Caco-2 (cell line): ENCODE results near the gene C12orf54. TPM values are rescaled to one million over a fixed set of nuclear protein-coding genes. Genes with fewer than 3 reads are reported as not detected.
"Not testable (repeated sequence)": the region's sequence is repeated elsewhere in the genome, so short reads cannot be mapped to it uniquely, and the experiment has no call there.

Source experiments
- BruUV-seq: library from RNA; stranded (reverse); fragments of 400-500 nt; replicated peaks from 2 replicates; lab custom pipeline; 2021; lab: Mats Ljungman, UMichigan
- CTCF ChIA-PET: fragments of 300-600 bp; sonication (Branson Sonifier 250); formaldehyde crosslinking; loops from one replicate; lab custom pipeline; 2022; ENCODE audit warnings: antibody characterized with exemption; lab: Charles Lee
- POLR2A ChIA-PET: fragments of 300-600 bp; sonication (Branson Sonifier 250); formaldehyde crosslinking; loops from one replicate; lab custom pipeline; 2022; ENCODE audit warnings: antibody characterized with exemption; lab: Charles Lee
- DNase-seq, 2 experiments: peaks; one replicate each; pipeline versions ENCODE4 v3.0.0 to v3.0.0-alpha.2; 2020 to 2022
- H3K27me3 ChIP-seq: replicated peaks from 2 replicates; pipeline ENCODE4 v1.6.0; 2011; ENCODE audit warnings: low read length; ENCODE audit not compliant: control insufficient read depth, insufficient read depth
- H3K36me3 ChIP-seq: 2 replicates; pipeline ENCODE4 v1.5.1; 2011; ENCODE audit warnings: low read length; ENCODE audit not compliant: control insufficient read depth, insufficient read depth
- H3K4me1 ChIP-seq: fragments of 250-450 bp; sonication (Bioruptor Pico); 2 replicates; pipeline ENCODE4 v1.5.1; 2020; ENCODE audit warnings: mild to moderate bottlenecking
- H3K4me3 ChIP-seq: 2 replicates; pipeline ENCODE4 v1.5.1; 2011; ENCODE audit warnings: low read depth, mild to moderate bottlenecking, control low read depth, low read length
- H3K9me3 ChIP-seq: fragments of 250-450 bp; sonication (Bioruptor Pico); 2 replicates; pipeline ENCODE4 v1.5.1; 2020; ENCODE audit warnings: mild to moderate bottlenecking, moderate library complexity
- H3K27ac Mint-ChIP-seq: one replicate; pipeline ENCODE4 v1.8.0; 2022; ENCODE audit warnings: mixed read lengths; ENCODE audit not compliant: unreplicated experiment
- H3K27me3 Mint-ChIP-seq: one replicate; pipeline ENCODE4 v1.8.0; 2022; ENCODE audit warnings: mixed read lengths; ENCODE audit not compliant: insufficient read depth, unreplicated experiment
- H3K36me3 Mint-ChIP-seq: one replicate; pipeline ENCODE4 v1.8.0; 2022; ENCODE audit warnings: mild to moderate bottlenecking, mixed read lengths; ENCODE audit not compliant: insufficient read depth, unreplicated experiment
- H3K4me1 Mint-ChIP-seq: one replicate; pipeline ENCODE4 v1.8.0; 2022; ENCODE audit warnings: low read depth, mixed read lengths; ENCODE audit not compliant: unreplicated experiment
- H3K4me3 Mint-ChIP-seq: one replicate; pipeline ENCODE4 v1.8.0; 2022; ENCODE audit warnings: mild to moderate bottlenecking, moderate library complexity, mixed read lengths; ENCODE audit not compliant: unreplicated experiment
- H3K9me3 Mint-ChIP-seq: one replicate; pipeline ENCODE4 v1.8.0; 2022; ENCODE audit warnings: mixed read lengths; ENCODE audit not compliant: unreplicated experiment
- CTCF ChIP-seq, 2 experiments: fragments of 200-600 bp in 1 of 2; IDR thresholded peaks; 1 replicate in 1 of 2; 2 replicates in 1 of 2; pipeline versions ENCODE4 v1.5.1 to v1.8.0; 2011 to 2022; ENCODE audit warnings: antibody characterized with exemption in 1 of 2, control low read depth in 1 of 2, inconsistent platforms in 1 of 2, low read depth in 1 of 2, low read length in 1 of 2, mild to moderate bottlenecking in 1 of 2, moderate library complexity in 1 of 2; ENCODE audit not compliant: insufficient read depth in 1 of 2, severe bottlenecking in 1 of 2, unreplicated experiment in 1 of 2
- intact Hi-C: fragments of 100-400 bp; cut with micrococcal nuclease; formaldehyde crosslinking; loops from one replicate; pipeline ENCODE4 v1.10.0; 2022; ENCODE audit not compliant: unreplicated experiment
- total RNA-seq: library from RNA; stranded (reverse); gene quantifications from 2 replicates; pipeline ENCODE4 v1.2.3, GENCODE V29; 2022

The C12orf54 gene
- total RNA-seq, 1 experiment from 2014 or later = not detected

GRCh38 chr12:48454667-48455066 is 27.6 kb upstream of the C12orf54 start:
- Mint-ChIP-seq H3K27me3 (no peaks in the 10 kb centered on the region), H3K36me3 (no peaks in the 10 kb centered on the region), H3K9me3 (peaks cover 10% of the 10 kb centered on the region), H3K4me3 (no peak overlapping the region), H3K4me1 (no peaks in the 10 kb centered on the region), H3K27ac (no peak overlapping the region)
- no TSS peak for BruUV-seq
- no peak overlapping the region for H3K4me3 ChIP-seq
- ChIA-PET POLR2A (no interaction called here), CTCF (interaction anchor here (0.5 to 1.2 kb wide), 5 partner anchors 42 to 255 kb away, joined by 3 to 8 read pairs (median 3); no protein-coding TSS in a partner anchor)
- peaks cover 3% of the 10 kb centered on the region; the same call in 1 of the 2 replicates for H3K4me1 ChIP-seq
- no peaks in the 10 kb centered on the region for H3K36me3 ChIP-seq
- TF ChIP-seq CTCF (IDR thresholded peaks at IDR 0.05; ENCODE audit: insufficient read depth in 1 of 2, low read depth in 1 of 2, low read length in 1 of 2, severe bottlenecking in 1 of 2, unreplicated experiment in 1 of 2) = peak; percentile 67
- intact Hi-C loops = loop anchor here (1.0 to 10.0 kb wide), 4 partner anchors 163 to 271 kb away; partner anchors contain the start of gene CCDC184
- no peaks in the 10 kb centered on the region for H3K9me3 ChIP-seq
- H3K27me3 ChIP-seq = no peaks in the 10 kb centered on the region
- DNase-seq = peak in 1 of 2 experiments; percentile 45

- H3K9me3 Mint-ChIP-seq = peaks cover 6% of the 10 kb centered on the region
- BruUV-seq = no TSS peak
Measured at GRCh38 chr12:48455116-48455515, 27.2 kb upstream of the C12orf54 start.

GRCh38 chr12:48459259-48459658 is 23.0 kb upstream of the C12orf54 start:
- Mint-ChIP-seq H3K9me3 (no peaks in the 10 kb centered on the region), H3K36me3 (no peaks in the 10 kb centered on the region), H3K27ac (no peak overlapping the region), H3K27me3 (peaks cover 8% of the 10 kb centered on the region), H3K4me3 (no peak overlapping the region), H3K4me1 (no peaks in the 10 kb centered on the region)
- no peak for TF ChIP-seq CTCF (IDR thresholded peaks at IDR 0.05; ENCODE audit: insufficient read depth in 1 of 2, low read depth in 1 of 2, low read length in 1 of 2, severe bottlenecking in 1 of 2, unreplicated experiment in 1 of 2)
- intact Hi-C loops = loop anchor here (5.0 to 10.0 kb wide), 3 partner anchors 158 to 204 kb away; no protein-coding TSS in a partner anchor
- DNase-seq = no peak
- Histone ChIP-seq H3K9me3 (no peaks in the 10 kb centered on the region), H3K36me3 (no peaks in the 10 kb centered on the region), H3K4me3 (no peak overlapping the region), H3K27me3 (no peaks in the 10 kb centered on the region), H3K4me1 (peaks cover 9% of the 10 kb centered on the region; the same call in 1 of the 2 replicates)
- POLR2A ChIA-PET = no interaction called here
- CTCF ChIA-PET = interaction anchor here (0.9 kb wide), 1 partner anchor 159 kb away, joined by 4 read pairs; no protein-coding TSS in a partner anchor
- BruUV-seq = no TSS peak

More at GRCh38 chr12:48455116-48455515, 27.2 kb upstream of the C12orf54 start:
- Histone ChIP-seq H3K4me1 (peaks cover 7% of the 10 kb centered on the region; the same call in 1 of the 2 replicates), H3K9me3 (no peaks in the 10 kb centered on the region), H3K4me3 (no peak overlapping the region), H3K27me3 (no peaks in the 10 kb centered on the region), H3K36me3 (no peaks in the 10 kb centered on the region)
- ChIA-PET CTCF (interaction anchor here (0.5 to 1.2 kb wide), 2 partner anchors 42 to 169 kb away, joined by 3 to 8 read pairs; no protein-coding TSS in a partner anchor), POLR2A (no interaction called here)
- no peaks in the 10 kb centered on the region for H3K36me3 Mint-ChIP-seq
- intact Hi-C loops = loop anchor here (5.0 to 10.0 kb wide), 3 partner anchors 162 to 200 kb away; no protein-coding TSS in a partner anchor
- H3K4me3 Mint-ChIP-seq = no peak overlapping the region
- no peaks in the 10 kb centered on the region for H3K27me3 Mint-ChIP-seq
- no peak for DNase-seq
- no peak overlapping the region for H3K27ac Mint-ChIP-seq
- no peaks in the 10 kb centered on the region for H3K4me1 Mint-ChIP-seq
- TF ChIP-seq CTCF (IDR thresholded peaks at IDR 0.05; ENCODE audit: insufficient read depth in 1 of 2, low read depth in 1 of 2, low read length in 1 of 2, severe bottlenecking in 1 of 2, unreplicated experiment in 1 of 2) = no peak

- H3K36me3 ChIP-seq, H3K27me3 Mint-ChIP-seq, H3K36me3 Mint-ChIP-seq, H3K4me3 Mint-ChIP-seq, H3K4me1 ChIP-seq, H3K27me3 ChIP-seq, intact Hi-C loops, DNase-seq, BruUV-seq, CTCF ChIA-PET, H3K27ac Mint-ChIP-seq, POLR2A ChIA-PET, H3K4me3 ChIP-seq, H3K4me1 Mint-ChIP-seq: not testable (repeated sequence)
- peaks cover 26% of the 10 kb centered on the region for H3K9me3 ChIP-seq
- H3K9me3 Mint-ChIP-seq = peaks cover 60% of the 10 kb centered on the region
Measured at GRCh38 chr12:48469027-48469426, 13.3 kb upstream of the C12orf54 start.
